Stomach (tissue), 4 donors: ENCODE data around the gene ARL6IP4.

Experiments
- EP300 ChIP-seq: sonication (generic); formaldehyde crosslinking; IDR thresholded peaks from one replicate; pipeline ENCODE4 v1.6.1; 2017; ENCODE audit warnings: antibody characterized with exemption
- POLR2A ChIP-seq, 4 donors: fragments of 450-650 bp; IDR thresholded peaks; one replicate each; pipeline ENCODE4 v1.6.1; 2016; ENCODE audit warnings: antibody characterized with exemption in 4 of 4, control low read depth in 2 of 4, mild to moderate bottlenecking in 1 of 4, moderate library complexity in 1 of 4
- TF ChIP-seq, protein P1 (sequence below), 7 experiments: fragments of 450-650 bp in 4 of 7; fragments of 200-600 bp in 3 of 7; sonication (generic) in 3 of 7; IDR thresholded peaks; one replicate each; pipeline ENCODE4 v1.5.1; 2016 to 2019; ENCODE audit warnings: antibody characterized with exemption in 7 of 7, control low read depth in 2 of 7, mild to moderate bottlenecking in 1 of 7

DNA sequence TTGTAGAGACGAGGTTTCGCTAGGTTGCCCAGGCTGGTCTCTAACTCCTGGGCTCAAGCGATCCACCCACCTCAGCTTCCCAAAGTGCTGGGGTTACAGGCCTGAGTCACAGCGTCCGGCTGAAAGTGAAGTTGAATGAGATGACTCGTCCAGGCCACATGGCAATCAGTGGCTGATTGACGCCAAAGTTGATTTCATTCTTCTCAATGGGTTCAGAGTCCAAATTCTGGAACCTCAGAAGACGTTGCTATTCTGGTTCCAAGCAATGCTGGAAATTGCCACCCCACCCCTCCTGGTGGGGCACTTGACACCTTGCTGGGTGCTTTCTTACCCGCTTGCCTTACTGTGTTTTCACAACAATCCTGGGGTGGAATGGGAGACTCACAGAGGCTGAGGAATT, 29.1 kb upstream of the ARL6IP4 start:
- no peak for TF ChIP-seq POLR2A (IDR thresholded peaks at IDR 0.05)
- no peak for TF ChIP-seq EP300
- TF ChIP-seq, protein P1, sequence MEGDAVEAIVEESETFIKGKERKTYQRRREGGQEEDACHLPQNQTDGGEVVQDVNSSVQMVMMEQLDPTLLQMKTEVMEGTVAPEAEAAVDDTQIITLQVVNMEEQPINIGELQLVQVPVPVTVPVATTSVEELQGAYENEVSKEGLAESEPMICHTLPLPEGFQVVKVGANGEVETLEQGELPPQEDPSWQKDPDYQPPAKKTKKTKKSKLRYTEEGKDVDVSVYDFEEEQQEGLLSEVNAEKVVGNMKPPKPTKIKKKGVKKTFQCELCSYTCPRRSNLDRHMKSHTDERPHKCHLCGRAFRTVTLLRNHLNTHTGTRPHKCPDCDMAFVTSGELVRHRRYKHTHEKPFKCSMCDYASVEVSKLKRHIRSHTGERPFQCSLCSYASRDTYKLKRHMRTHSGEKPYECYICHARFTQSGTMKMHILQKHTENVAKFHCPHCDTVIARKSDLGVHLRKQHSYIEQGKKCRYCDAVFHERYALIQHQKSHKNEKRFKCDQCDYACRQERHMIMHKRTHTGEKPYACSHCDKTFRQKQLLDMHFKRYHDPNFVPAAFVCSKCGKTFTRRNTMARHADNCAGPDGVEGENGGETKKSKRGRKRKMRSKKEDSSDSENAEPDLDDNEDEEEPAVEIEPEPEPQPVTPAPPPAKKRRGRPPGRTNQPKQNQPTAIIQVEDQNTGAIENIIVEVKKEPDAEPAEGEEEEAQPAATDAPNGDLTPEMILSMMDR (IDR thresholded peaks at IDR 0.05), result no peak
